HG03439 (cell line): ENCODE data around the gene WSB2.
"Not testable (repeated sequence)": the region's sequence is repeated elsewhere in the genome, so short reads cannot be mapped to it uniquely, and the experiment has no call there.

Experiments used
- ATAC-seq: cut with Tn5 transposase; IDR thresholded peaks from one replicate; pipeline ENCODE4 v1.9.1; 2021; ENCODE audit warnings: mild to moderate bottlenecking, moderate library complexity; ENCODE audit not compliant: unreplicated experiment

The WSB2 gene

GRCh38 chr12:118036672-118037411, 24.1 kb downstream of the WSB2 start:
- ATAC-seq, result no peak

GRCh38 chr12:118035190-118036041, 25.6 kb downstream of the WSB2 start:
- peak; percentile 82 for ATAC-seq

GRCh38 chr12:118034429-118035189, 26.4 kb downstream of the WSB2 start:
- ATAC-seq, result no peak

GRCh38 chr12:118033902-118034301, 27.1 kb downstream of the WSB2 start:
- no peak for ATAC-seq

DNA sequence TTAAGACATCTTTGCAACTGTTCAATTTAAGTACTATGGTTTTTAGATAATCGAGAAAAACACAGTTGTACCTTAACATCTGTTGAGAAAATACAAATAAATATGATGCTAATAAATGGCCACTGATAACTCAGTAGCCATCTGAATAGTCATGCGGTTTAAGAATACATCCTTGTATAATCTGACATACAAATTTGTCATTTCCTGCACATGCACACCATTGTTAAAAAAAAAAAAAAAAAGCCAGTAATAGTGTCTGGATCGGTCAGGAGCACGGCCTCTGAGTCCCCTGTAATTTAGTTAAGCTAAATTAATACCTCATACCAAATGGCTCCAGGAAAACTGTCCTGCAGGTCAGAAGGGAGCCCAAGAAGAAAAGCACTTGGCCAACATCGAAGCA, 27.7 kb downstream of the WSB2 start:
- ATAC-seq, result no peak

GRCh38 chr12:118032188-118032587, 28.8 kb downstream of the WSB2 start:
- ATAC-seq, result no peak

DNA sequence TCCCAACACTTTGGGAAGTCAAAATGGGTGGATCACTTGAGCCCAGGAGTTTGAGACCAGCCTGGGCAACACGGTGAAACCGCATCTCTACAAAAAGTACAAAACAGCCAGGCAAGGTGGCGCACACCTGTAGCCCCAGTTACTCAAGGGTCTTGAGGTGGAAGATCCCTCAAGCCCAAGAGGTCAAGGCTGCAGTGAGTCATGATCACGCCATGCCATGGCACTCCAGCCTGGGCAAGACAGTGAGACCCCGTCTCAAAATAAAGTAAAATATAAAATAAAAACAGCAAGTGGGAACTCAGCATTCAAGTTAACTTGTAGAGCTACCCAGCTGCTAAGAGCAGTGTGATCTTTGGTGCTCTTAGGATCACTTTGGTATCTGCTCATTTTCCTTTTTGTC, 31.8 kb downstream of the WSB2 start:
- no peak for ATAC-seq

GRCh38 chr12:118025168-118025567, 35.8 kb downstream of the WSB2 start:
- ATAC-seq, result no peak

- ATAC-seq, result no peak
Observed at GRCh38 chr12:118023301-118023860, 37.6 kb downstream of the WSB2 start.

DNA sequence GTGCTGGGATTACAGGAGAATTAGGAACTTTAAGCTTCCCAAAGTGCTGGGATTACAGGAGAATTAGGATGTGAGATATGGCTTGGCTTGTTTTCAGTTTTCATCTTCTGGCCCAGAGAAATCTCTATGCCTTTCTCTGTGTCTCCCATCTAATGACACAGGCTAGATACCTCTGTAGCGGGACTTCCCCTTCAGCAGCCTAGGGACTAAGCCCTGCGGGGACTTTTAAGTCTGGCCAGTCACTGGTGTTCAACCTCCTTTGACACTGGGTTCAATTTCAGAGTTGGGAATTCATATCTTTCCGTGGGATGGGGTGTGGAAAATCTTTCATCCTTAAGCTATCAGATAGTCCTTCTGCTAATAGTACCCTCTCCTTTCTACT, 38.3 kb downstream of the WSB2 start:
- ATAC-seq, result no peak

DNA sequence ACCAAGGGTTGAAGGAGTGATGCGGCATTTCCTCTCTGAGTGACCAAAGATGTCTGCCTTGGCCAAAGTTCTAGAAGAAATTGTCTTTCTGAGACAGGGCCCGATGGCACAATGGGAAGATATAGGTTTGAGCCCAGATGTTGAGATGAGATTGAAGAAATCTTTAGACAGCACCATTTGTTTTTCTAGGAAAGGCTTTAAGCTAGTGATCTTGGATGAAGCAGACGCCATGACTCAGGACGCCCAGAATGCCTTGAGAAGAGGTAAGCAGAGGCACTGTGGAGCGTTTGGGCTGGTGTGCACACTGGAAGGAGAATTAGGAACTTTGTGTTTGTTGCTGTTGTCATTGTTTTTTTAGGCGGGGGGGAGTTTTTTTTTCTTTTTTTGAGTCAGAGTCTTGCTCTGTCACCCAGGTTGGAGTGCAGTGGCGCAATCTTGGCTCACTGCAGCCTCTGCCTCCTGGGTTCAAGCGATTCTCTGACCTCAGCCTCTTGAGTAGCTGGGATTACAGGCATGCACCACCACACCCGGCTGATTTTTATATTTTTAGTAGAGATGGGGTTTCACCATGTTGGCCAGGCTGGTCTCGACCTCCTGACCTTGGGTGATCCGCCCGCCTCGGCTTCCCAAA, 38.8 kb downstream of the WSB2 start:
- not testable (repeated sequence) for ATAC-seq

GRCh38 chr12:118020036-118020435, 40.9 kb downstream of the WSB2 start:
- no peak for ATAC-seq

GRCh38 chr12:118017926-118018325, 43.1 kb downstream of the WSB2 start:
- no peak for ATAC-seq

GRCh38 chr12:118016424-118017264, 44.3 kb downstream of the WSB2 start, which contains the start of gene RFC5:
RFC5 (plus strand) TSS chr12:118016703; CDS start chr12:118016828, 125 bp downstream.
- ATAC-seq, result peak; percentile 96

GRCh38 chr12:118015944-118016343, 45.0 kb downstream of the WSB2 start:
- no peak for ATAC-seq

DNA sequence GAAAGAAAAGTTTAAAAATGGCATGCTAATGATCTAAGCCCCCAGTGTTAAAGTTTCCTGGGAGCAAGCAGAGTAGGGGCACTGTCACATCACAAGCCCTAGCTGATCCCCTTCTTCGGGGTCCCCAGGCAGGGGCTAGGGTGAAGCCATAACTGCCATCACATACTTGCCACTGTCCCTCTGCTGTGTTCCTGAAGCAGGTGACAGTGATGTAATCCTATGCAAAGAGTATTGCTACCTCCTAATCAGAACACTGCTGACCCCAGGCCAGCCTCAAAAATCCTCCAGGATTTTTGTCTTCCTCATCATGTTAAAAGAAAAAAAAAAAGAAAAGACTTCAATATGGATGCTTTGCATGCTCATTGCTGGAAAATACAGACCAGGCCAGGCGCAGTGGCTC, 45.7 kb downstream of the WSB2 start:
- ATAC-seq, result no peak

GRCh38 chr12:118013283-118013682, 47.7 kb downstream of the WSB2 start:
- no peak for ATAC-seq

GRCh38 chr12:118011961-118012360, 49.0 kb downstream of the WSB2 start:
- ATAC-seq, result no peak

DNA sequence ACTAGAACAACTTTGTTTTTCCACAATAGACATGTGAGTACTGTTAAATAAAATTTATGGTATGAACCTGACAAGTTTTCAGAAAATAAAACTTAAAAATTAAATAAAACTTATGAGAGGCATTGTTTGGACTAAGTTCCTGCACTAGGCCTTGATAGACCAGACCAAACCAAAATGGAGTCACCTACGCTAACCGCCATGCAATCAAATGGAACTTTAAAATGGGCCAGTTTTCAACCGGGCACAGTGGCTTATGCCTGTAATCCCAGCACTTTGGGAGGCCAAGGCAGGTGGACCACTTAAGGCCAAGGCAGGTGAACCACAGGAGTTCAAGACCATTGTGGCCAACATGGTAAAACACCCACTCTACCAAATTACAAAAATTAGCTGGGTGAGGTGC, 49.6 kb downstream of the WSB2 start:
- ATAC-seq, result no peak

GRCh38 chr12:118010903-118011302, 50.1 kb downstream of the WSB2 start:
- no peak for ATAC-seq
